NCI-H510A treated with DMSO at 0.1 percent for 48 hours (cell line): Measurements from ENCODE around the gene OR8K1.

ENCODE experiments used
- DNase-seq: peaks from one replicate; lab custom pipeline; 2025; lab: John Stamatoyannopoulos, UW

OR8K1 gene

GRCh38 chr11:56345739-56346138, at the start of gene OR8K1:
TSS of gene OR8K1 (plus strand) at chr11:56346039. CDS start at chr11:56346039, 0 bp downstream.
- DNase-seq = no peak

GRCh38 chr11:56296898-56297297, 48.9 kb upstream of the OR8K1 start:
- DNase-seq = no peak

GRCh38 chr11:56307836-56308235, 38.0 kb upstream of the OR8K1 start:
- no peak for DNase-seq

GRCh38 chr11:56314844-56315243, 31.0 kb upstream of the OR8K1 start, which contains the start of gene OR8K3:
TSS of gene OR8K3 (plus strand) at chr11:56315144. CDS start at chr11:56318307, 3,163 bp downstream.
- DNase-seq = no peak

GRCh38 chr11:56331861-56332491, 13.9 kb upstream of the OR8K1 start:
- no peak for DNase-seq

GRCh38 chr11:56333156-56333555, 12.7 kb upstream of the OR8K1 start:
- no peak for DNase-seq

GRCh38 chr11:56340289-56340688, 5.5 kb upstream of the OR8K1 start:
- DNase-seq = no peak

GRCh38 chr11:56353991-56354390, 8.2 kb downstream of the OR8K1 start, which contains the start of gene OR8J1:
TSS of gene OR8J1 (plus strand) at chr11:56354291. CDS start at chr11:56360247, 5,956 bp downstream.
- DNase-seq = no peak

GRCh38 chr11:56375324-56375723, 29.5 kb downstream of the OR8K1 start, which contains the start of gene OR8U1:
TSS of gene OR8U1 (plus strand) at chr11:56375624. CDS start at chr11:56375624, 0 bp downstream.
- DNase-seq = no peak

- no peak for DNase-seq
Observed at GRCh38 chr11:56380120-56380519, 34.3 kb downstream of the OR8K1 start.

GRCh38 chr11:56394381-56394780, 48.5 kb downstream of the OR8K1 start:
- DNase-seq = no peak

- DNase-seq = no peak
Observed at GRCh38 chr11:56396047-56396446, 50.2 kb downstream of the OR8K1 start.
